ENCODE measurements around the gene VSTM2B.

VSTM2B gene

GRCh38 chr19:29516821-29517395 lies 8.9 kb upstream of the VSTM2B start:
- DNase-seq = no peak

DNA sequence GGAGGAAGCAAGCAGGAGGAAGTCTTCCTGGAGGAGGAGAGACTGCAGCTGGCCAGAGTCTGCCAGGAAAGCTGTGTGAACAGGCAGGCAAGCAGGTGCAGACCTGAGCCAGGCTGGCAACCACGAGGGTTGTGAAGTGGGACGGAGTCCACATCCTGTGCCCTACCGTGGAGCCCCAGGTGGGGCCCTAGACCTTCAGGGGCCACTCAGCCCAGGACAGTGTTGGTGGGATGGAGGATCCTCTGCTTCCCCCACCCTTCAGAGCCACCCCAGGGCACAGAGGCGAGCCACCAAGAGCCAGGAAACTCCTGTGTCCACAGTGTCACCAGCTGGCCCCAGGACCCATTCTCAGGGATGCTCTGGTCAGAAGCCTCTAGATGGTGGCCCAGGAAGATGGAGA lies 8.4 kb upstream of the VSTM2B start:
- no peak for DNase-seq

GRCh38 chr19:29517946-29518345 lies 7.8 kb upstream of the VSTM2B start:
- no peak for DNase-seq

DNA sequence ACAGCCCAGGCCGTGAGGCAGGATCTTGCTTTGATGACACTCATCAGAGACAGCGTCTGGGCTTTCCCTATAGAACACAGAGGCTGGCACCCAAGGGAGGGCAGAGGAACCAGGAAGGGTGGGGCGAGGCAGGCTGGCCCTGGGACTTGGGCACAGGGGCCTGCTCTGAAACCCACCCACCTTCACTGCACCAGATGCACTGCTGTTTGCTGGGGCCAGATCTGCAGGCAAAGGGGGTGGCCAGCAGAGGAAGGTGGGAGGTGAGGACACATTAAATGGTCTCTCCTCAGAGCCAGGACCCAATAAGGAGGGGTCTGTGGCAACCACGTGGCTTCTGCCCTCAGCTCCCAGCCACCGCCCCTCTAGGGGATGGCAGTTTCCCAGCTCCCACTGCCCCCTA lies 6.6 kb upstream of the VSTM2B start:
- DNase-seq = no peak

- DNase-seq = no peak
Observed at GRCh38 chr19:29519931-29520330, 5.9 kb upstream of the VSTM2B start.

DNA sequence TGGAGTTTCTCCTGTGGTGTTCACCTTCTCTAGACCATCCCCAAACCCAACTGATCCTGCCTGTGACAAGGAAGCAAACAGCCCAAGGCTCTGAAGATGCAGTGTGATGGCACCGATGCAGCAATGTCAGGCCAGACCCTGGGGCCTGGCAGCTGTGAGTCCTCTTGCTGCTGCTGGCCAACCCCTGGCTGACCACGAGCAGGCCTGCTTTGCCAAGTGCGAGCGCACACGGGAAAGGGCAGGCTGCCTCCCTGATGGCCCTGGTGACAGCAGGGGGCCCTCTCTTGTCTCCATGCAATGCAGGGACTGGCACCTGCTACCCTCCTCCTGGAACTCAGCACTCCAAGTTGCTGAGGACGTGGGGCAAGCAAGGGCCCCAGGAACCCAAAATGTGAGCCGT lies 5.4 kb upstream of the VSTM2B start:
- no peak for DNase-seq

DNA sequence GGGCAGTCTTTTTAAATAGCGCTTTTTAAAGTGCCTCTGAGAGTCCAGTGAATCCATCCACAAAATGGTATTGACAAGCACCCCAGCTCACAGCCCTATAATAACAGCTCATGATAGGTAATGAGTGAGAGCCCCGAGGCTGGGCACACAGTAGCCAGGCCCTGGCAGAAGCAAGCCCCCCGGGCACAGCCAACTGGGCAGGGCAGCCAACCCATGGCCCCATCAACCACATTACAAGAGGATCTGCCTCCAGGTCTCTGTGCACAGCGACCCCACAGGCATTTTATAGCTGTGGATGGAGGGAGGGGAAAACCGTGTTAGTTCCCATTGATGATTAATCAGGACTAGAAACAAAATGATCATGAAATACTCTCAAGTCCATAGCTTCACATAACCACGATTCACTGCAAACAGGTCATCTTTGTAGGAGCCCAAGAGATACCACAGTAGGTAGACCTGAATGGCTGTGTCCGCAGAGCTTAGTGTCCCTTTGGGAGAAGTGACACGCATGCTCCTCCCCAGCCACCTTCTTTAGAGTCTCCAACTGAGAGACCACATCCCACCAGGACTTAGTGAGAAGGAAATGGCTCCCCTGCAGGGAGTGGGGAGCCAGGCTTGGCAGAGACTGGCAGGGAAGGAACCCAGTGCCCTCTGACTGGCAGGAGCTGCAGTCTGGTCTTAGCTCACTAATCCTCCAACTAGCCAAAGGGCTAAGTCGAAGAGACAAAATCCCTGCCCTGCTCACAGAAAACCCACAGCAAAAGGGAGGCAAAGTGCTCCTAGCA lies 4.3 kb upstream of the VSTM2B start:
- no peak for DNase-seq

GRCh38 chr19:29523568-29523967 lies 2.2 kb upstream of the VSTM2B start:
- no peak for DNase-seq

GRCh38 chr19:29524201-29524911 lies 1.4 kb upstream of the VSTM2B start:
- no peak for DNase-seq

- DNase-seq = no peak
Observed at GRCh38 chr19:29524912-29525831, 622 bp upstream of the VSTM2B start.

DNA sequence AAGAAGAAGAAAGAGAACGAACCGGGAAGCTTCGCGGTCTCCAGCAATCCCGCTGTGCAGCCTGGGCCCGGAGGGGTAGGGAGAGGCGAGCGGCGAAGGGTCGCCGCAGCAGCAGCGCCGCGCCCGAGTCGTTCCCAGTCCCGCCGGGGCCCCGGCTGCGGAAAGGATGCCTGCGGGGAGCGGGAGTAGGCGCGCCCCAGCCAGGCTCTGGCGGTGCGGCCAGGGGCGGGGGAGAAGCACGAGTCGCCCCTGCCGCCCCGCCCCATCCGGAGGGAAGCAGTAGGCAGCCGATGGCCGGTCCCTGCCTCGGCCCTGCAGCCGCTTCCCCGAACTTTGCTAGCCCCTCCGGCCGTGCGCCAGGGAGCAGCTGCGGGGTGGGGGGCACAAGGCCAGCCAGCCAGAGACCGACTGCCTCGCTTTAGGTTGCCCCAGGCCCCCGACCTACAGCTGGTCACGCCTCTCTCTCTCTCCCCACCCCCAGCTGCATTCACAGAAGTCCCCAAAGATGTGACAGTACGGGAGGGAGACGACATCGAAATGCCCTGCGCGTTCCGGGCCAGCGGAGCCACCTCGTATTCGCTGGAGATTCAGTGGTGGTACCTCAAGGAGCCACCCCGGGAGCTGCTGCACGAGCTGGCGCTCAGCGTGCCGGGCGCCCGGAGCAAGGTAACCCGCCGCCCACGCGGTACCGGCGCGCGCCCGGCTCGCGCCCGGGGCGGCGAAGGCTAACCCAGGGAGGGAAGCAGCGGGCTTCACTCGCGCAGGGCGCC lies 1.1 kb downstream of the VSTM2B start:
- DNase-seq = no peak

GRCh38 chr19:29527500-29528328 lies 1.9 kb downstream of the VSTM2B start:
- no peak for DNase-seq

DNA sequence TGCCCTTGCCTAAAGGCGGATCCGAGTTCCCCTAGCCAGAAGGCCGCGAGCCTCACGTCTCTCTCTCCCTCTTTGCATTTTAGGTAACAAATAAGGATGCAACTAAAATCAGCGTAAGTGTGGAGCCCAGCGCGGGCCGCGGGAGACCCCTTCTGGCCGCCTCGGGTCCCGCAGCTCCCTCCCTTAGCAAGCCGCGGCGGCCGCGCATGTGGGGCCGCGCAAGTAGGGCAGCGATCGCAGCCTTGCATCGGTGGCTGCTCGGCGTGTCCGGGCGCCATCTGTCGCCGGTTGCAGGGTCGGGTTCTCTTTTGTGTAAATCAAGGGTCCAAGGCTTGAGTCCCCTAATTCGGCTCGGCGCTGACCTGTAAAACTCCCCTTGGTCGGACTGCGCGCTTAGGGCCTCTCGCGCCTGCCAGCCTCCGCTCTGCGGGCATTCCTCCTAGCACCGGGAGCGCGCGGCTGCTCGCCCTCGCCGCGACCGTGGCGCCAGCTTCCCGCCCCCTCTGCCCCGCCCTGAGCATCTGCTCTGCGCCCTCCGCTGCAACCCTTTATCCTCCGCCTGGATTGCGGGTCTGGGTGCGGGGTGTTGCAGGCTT lies 2.7 kb downstream of the VSTM2B start:
- peak; percentile 26 for DNase-seq

- DNase-seq = no peak
Observed at GRCh38 chr19:29528946-29529645, 3.3 kb downstream of the VSTM2B start.

GRCh38 chr19:29529646-29530539 lies 4.1 kb downstream of the VSTM2B start:
- DNase-seq = no peak

DNA sequence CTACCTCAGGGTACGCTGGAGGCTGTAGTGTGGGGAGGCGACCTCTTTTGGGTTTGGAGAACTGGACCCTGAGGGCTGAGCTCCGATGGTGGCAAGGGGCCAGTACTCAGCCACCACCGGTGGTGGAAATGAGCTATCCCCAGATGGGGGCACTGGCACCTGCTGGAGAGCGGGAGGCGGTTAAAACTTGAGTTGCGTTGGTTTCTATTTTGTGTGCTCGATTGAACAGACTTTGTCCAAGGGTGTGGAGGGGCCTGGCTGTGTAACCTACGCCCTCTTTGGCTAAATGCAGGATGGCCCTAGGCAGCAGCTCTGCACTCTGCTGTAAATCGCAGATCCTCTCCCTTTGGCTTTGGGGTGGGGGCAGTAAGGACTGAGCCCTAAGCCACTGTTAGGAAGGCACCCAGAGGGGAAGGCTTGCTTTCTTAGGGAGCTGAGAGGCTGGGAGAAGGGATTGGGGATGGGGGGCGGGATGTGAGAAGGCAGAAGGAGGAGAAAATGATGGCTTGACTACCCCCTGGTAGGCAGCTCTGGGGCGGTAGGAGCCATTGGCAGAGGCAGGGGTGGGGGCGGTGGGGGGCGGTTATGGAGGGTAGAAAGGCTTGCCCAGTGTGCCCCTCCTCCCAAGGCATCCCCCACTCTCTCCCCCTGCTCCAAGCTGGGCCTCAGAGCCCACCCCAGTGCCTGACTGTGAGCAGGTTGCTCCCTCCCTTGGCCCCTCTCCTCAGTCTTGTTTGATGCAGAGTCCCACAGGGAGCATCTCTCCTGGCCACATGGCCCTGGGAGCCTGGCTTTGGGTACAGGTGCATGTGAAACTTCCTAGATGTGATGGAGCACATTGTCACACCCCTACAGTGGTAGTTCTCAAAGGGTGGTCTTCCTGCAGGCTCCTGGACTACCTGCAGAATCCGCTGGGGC lies 5.0 kb downstream of the VSTM2B start:
- no peak for DNase-seq

GRCh38 chr19:29531458-29532025 lies 5.7 kb downstream of the VSTM2B start:
- no peak for DNase-seq

DNA sequence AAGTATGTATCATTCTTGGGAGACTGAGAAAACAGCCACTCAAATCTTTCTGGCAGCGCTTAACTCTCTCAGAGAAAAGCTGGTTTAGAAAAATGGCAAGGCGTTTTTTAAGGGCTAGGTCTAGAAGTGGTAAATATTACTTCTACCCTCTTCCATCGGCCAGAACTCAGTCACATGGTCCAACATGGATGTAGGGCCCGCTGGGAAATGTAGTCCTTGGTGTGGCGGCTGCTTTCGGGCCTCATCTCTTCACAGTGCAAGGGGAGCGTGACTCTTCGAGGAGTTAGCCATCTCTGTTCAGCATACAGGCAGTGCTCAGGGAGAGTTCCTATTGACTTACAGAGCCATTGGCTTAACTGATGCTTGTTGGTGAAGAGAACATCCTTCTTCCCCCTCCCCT lies 6.3 kb downstream of the VSTM2B start:
- DNase-seq = no peak
